Amniotic stem cell (primary cell): Measurements from ENCODE around the gene CMAS.
A peak's percentile ranks its signal among the peaks of the same experiment; 100 is the strongest.
"Not testable (repeated sequence)": the region's sequence is repeated elsewhere in the genome, so short reads cannot be mapped to it uniquely, and the experiment has no call there.

Source experiments
- DNase-seq: peaks from one replicate; lab custom pipeline; 2025; lab: John Stamatoyannopoulos, UW

The CMAS gene

GRCh38 chr12:22046090-22046967 is at the start of gene CMAS:
Gene CMAS, plus strand, starts transcription at chr12:22046218. Its CDS starts 86 bp downstream, at chr12:22046304.
- peak; percentile 41 for DNase-seq

GRCh38 chr12:21998295-21998694 is 47.7 kb upstream of the CMAS start:
- no peak for DNase-seq

GRCh38 chr12:21998782-21999181 is 47.2 kb upstream of the CMAS start:
- no peak for DNase-seq

GRCh38 chr12:22002430-22002829 is 43.6 kb upstream of the CMAS start:
- DNase-seq = no peak

- DNase-seq = not testable (repeated sequence)
These were observed 38.2 kb upstream of the CMAS start for GRCh38 chr12:22007794-22008193.

GRCh38 chr12:22008196-22008595 is 37.8 kb upstream of the CMAS start:
- no peak for DNase-seq

- no peak for DNase-seq
These were observed 31.8 kb upstream of the CMAS start for GRCh38 chr12:22014041-22014782.

GRCh38 chr12:22014783-22015144 is 31.3 kb upstream of the CMAS start:
- no peak for DNase-seq

GRCh38 chr12:22016982-22017381 is 29.0 kb upstream of the CMAS start:
- DNase-seq = no peak

- DNase-seq = no peak
These were observed 27.2 kb upstream of the CMAS start for GRCh38 chr12:22018860-22019259.

- not testable (repeated sequence) for DNase-seq
These were observed 22.5 kb upstream of the CMAS start for GRCh38 chr12:22023489-22023888.

GRCh38 chr12:22029491-22029890 is 16.5 kb upstream of the CMAS start:
- DNase-seq = no peak

- DNase-seq = no peak
These were observed 16.0 kb upstream of the CMAS start for GRCh38 chr12:22029991-22030390.

- no peak for DNase-seq
These were observed 13.3 kb upstream of the CMAS start for GRCh38 chr12:22032732-22033131.

- DNase-seq = no peak
These were observed 11.1 kb upstream of the CMAS start for GRCh38 chr12:22034709-22035506.

GRCh38 chr12:22037947-22038346 is 8.1 kb upstream of the CMAS start:
- DNase-seq = no peak

- DNase-seq = no peak
These were observed 7.3 kb upstream of the CMAS start for GRCh38 chr12:22038734-22039133.

- no peak for DNase-seq
These were observed 6.7 kb upstream of the CMAS start for GRCh38 chr12:22039361-22039760.

- DNase-seq = no peak
These were observed 2.9 kb upstream of the CMAS start for GRCh38 chr12:22042976-22043669.

GRCh38 chr12:22043943-22044342 is 2.1 kb upstream of the CMAS start:
- DNase-seq = no peak

GRCh38 chr12:22044391-22044790 is 1.6 kb upstream of the CMAS start:
- no peak for DNase-seq

GRCh38 chr12:22046968-22047390 is 961 bp downstream of the CMAS start:
- DNase-seq = no peak
